Measurements from ENCODE around the gene RABGAP1.

Gene RABGAP1

GRCh38 chr9:123087359-123087888, 146.6 kb downstream of the RABGAP1 start:
- DNase-seq: no peak

- DNase-seq: no peak
Measured at GRCh38 chr9:123089040-123089439, 148.2 kb downstream of the RABGAP1 start.

GRCh38 chr9:123089790-123090189, 149.0 kb downstream of the RABGAP1 start:
- no peak for DNase-seq

GRCh38 chr9:123090198-123090896, 149.5 kb downstream of the RABGAP1 start:
- no peak for DNase-seq

GRCh38 chr9:123090956-123091355, 150.1 kb downstream of the RABGAP1 start:
- DNase-seq: no peak

GRCh38 chr9:123091459-123091858, 150.6 kb downstream of the RABGAP1 start:
- DNase-seq: no peak

- DNase-seq: no peak
Measured at GRCh38 chr9:123093141-123093540, 152.3 kb downstream of the RABGAP1 start.

GRCh38 chr9:123096987-123097386, 156.2 kb downstream of the RABGAP1 start:
- no peak for DNase-seq

GRCh38 chr9:123097430-123098095, 156.7 kb downstream of the RABGAP1 start:
- DNase-seq: no peak

GRCh38 chr9:123098096-123098459, 157.3 kb downstream of the RABGAP1 start:
- DNase-seq: no peak

- DNase-seq: no peak
Measured at GRCh38 chr9:123099042-123099441, 158.2 kb downstream of the RABGAP1 start.

- DNase-seq: no peak
Measured at GRCh38 chr9:123099548-123099947, 158.7 kb downstream of the RABGAP1 start.

GRCh38 chr9:123102375-123103113, 161.7 kb downstream of the RABGAP1 start:
- no peak for DNase-seq

GRCh38 chr9:123104807-123105206, 164.0 kb downstream of the RABGAP1 start:
- no peak for DNase-seq

- no peak for DNase-seq
Measured at GRCh38 chr9:123105490-123105889, 164.7 kb downstream of the RABGAP1 start.

GRCh38 chr9:123107639-123108285, 166.9 kb downstream of the RABGAP1 start:
- DNase-seq: no peak

- no peak for DNase-seq
Measured at GRCh38 chr9:123108976-123109375, 168.2 kb downstream of the RABGAP1 start.

GRCh38 chr9:123109540-123110279, 168.9 kb downstream of the RABGAP1 start:
- no peak for DNase-seq

GRCh38 chr9:123111427-123112014, 170.7 kb downstream of the RABGAP1 start:
- DNase-seq: no peak

GRCh38 chr9:123112015-123112975, 171.5 kb downstream of the RABGAP1 start:
- no peak for DNase-seq

- no peak for DNase-seq
Measured at GRCh38 chr9:123113185-123113584, 172.4 kb downstream of the RABGAP1 start.
